Astrocyte of the cerebellum (primary cell): ENCODE results near the gene TBC1D22A.

ENCODE experiments used
- DNase-seq: peaks from one replicate; pipeline ENCODE4 v3.0.0-alpha.2; 2011; ENCODE audit warnings: low read depth
- H3K4me3 ChIP-seq: 2 replicates; pipeline ENCODE4 v1.5.1; 2011; ENCODE audit warnings: mild to moderate bottlenecking, low read depth, low read length, moderate library complexity
- in situ Hi-C: cut with HindIII; loops from 2 replicates; pipeline ENCODE4 v1.10.0; 2017; ENCODE audit warnings: low sequenced_read_pairs
- TF ChIP-seq, protein P1 (sequence below): IDR thresholded peaks from 2 replicates; pipeline ENCODE4 v1.5.1; 2012; ENCODE audit warnings: low read length, low read depth, moderate library complexity, mild to moderate bottlenecking; ENCODE audit errors: missing control alignments

Gene TBC1D22A

GRCh38 chr22:47201996-47202818 is 439.8 kb downstream of the TBC1D22A start:
- no peak for DNase-seq
- no peak overlapping the region for H3K4me3 ChIP-seq
- TF ChIP-seq, protein P1, sequence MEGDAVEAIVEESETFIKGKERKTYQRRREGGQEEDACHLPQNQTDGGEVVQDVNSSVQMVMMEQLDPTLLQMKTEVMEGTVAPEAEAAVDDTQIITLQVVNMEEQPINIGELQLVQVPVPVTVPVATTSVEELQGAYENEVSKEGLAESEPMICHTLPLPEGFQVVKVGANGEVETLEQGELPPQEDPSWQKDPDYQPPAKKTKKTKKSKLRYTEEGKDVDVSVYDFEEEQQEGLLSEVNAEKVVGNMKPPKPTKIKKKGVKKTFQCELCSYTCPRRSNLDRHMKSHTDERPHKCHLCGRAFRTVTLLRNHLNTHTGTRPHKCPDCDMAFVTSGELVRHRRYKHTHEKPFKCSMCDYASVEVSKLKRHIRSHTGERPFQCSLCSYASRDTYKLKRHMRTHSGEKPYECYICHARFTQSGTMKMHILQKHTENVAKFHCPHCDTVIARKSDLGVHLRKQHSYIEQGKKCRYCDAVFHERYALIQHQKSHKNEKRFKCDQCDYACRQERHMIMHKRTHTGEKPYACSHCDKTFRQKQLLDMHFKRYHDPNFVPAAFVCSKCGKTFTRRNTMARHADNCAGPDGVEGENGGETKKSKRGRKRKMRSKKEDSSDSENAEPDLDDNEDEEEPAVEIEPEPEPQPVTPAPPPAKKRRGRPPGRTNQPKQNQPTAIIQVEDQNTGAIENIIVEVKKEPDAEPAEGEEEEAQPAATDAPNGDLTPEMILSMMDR, result no peak
- in situ Hi-C loops, result no loop called here

DNA sequence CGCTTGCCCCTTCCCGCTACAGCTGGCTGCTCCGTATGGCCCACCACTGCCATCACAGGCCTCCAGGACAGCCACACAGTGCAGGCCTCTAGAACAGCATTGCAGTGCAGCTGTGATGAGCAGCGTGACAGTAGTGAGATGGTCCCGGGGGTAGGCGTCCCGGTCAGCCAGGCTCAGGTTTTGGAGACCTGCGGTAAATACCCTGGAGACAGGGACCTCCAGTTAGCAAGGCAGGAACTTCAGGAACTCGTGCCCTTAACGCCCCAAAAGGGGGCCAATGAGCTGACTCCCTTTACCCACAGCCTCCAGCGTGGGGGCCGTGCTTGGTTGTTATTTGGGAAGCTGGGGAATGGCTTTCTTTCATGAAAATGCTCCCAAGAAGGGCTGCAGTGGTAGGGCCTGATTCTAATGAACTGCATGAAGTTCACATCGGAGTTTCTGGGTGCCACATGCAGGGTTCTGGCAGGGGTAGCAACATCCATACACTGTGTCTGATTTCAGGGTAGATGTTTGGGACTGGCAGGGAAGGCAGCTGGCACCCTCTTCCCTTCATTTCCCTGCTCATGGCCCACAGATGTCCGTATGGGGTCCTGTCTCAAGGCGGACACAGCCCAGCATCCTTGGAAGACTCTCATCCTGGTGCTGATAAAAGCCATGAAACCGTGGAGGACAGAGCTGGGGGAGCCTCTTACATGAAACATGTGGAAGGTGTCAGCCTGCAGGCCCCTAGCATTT is 440.5 kb downstream of the TBC1D22A start:
- TF ChIP-seq, protein P1, result no peak
- in situ Hi-C loops, result no loop called here
- no peak overlapping the region for H3K4me3 ChIP-seq
- no peak for DNase-seq

DNA sequence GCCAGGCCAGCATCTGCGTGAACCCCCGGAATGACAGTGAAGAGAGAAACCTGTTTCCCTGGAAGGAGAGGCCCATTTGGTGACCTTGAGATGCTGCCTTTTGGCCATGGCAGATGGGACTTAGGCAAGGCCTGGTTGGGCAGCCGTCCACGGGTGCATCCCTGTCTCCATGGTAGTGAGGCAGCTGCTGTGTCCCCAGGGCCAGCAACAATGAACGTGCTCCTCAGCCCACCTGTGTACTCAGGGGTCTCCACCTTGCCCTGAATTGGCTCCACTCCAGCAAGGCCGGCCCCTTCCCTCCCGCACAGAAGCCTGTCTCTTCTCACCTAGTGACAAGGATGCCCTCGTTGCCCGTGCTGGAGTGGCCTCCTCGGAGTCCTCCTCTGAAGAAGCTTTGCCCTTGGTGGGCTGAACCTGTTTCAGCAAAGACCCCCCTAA is 441.1 kb downstream of the TBC1D22A start:
- TF ChIP-seq, protein P1, result no peak
- in situ Hi-C loops, result no loop called here
- no peak overlapping the region for H3K4me3 ChIP-seq
- no peak for DNase-seq

GRCh38 chr22:47204002-47204979 is 441.8 kb downstream of the TBC1D22A start:
- TF ChIP-seq, protein P1, result no peak
- no peak for DNase-seq
- H3K4me3 ChIP-seq, result no peak overlapping the region

GRCh38 chr22:47205081-47205491 is 442.6 kb downstream of the TBC1D22A start:
- TF ChIP-seq, protein P1, result no peak
- in situ Hi-C loops, result no loop called here
- no peak overlapping the region for H3K4me3 ChIP-seq
- no peak for DNase-seq

More at GRCh38 chr22:47204002-47204979, 441.8 kb downstream of the TBC1D22A start:
- in situ Hi-C loops, result no loop called here

DNA sequence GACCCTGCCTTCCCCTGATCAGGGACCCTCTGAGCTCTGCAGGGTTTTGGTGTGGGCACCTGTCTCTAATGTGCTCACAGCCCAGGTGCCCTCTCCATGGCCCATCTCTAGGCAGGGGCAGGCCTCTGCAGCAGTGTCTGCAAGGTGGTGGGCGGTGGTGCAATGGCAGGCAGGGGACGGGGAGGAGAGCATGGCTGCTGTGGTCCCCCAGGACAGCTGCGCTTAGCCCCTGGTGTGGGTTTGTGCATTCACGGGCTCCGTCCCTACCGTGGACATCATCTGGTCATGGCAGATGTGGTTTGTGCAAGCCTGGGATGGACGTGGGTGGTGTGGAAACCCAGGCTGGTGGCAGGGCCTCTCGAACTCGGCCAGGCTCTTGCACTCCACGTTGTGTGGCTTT is 443.1 kb downstream of the TBC1D22A start:
- TF ChIP-seq, protein P1, result no peak
- no peak overlapping the region for H3K4me3 ChIP-seq
- in situ Hi-C loops, result no loop called here
- no peak for DNase-seq
